H9 (cell line): ENCODE data around the gene ATAD2B. TPM values are rescaled to one million over a fixed set of nuclear protein-coding genes. Genes with fewer than 3 reads are reported as not detected.

Source experiments
- DNase-seq: peaks from one replicate; pipeline ENCODE4 v3.0.0-alpha.2; 2017
- H2AFZ ChIP-seq: one replicate; pipeline ENCODE4 v1.6.1; 2013; ENCODE audit warnings: mild to moderate bottlenecking, low read length, control low read depth, moderate library complexity
- H2AK5ac ChIP-seq: 2 replicates; pipeline ENCODE4 v1.6.1; 2013; ENCODE audit warnings: low read length, control low read depth, mixed read lengths; ENCODE audit not compliant: insufficient read length
- H2BK120ac ChIP-seq: one replicate; pipeline ENCODE4 v1.6.1; 2013; ENCODE audit warnings: low read depth, mild to moderate bottlenecking, low read length, control low read depth, inconsistent platforms; ENCODE audit not compliant: poor library complexity, severe bottlenecking
- H2BK12ac ChIP-seq: 2 replicates; pipeline ENCODE4 v1.6.1; 2013; ENCODE audit warnings: low read length, control low read depth, mixed read lengths, low read depth; ENCODE audit not compliant: insufficient read length
- H2BK15ac ChIP-seq: 2 replicates; pipeline ENCODE4 v1.6.1; 2013; ENCODE audit warnings: low read depth, low read length, control low read depth
- H2BK20ac ChIP-seq: one replicate; pipeline ENCODE4 v1.6.1; 2013; ENCODE audit warnings: low read depth, mild to moderate bottlenecking, low read length, control low read depth, inconsistent platforms; ENCODE audit not compliant: poor library complexity, severe bottlenecking
- H2BK5ac ChIP-seq: 2 replicates; pipeline ENCODE4 v1.6.1; 2013; ENCODE audit warnings: low read length, control low read depth, mixed read lengths; ENCODE audit not compliant: insufficient read length
- H3K14ac ChIP-seq: 2 replicates; pipeline ENCODE4 v1.6.1; 2013; ENCODE audit warnings: low read length, control low read depth; ENCODE audit not compliant: insufficient read depth
- H3K18ac ChIP-seq: 2 replicates; pipeline ENCODE4 v1.6.1; 2013; ENCODE audit warnings: low read depth, mild to moderate bottlenecking, mixed read lengths, low read length, control low read depth; ENCODE audit not compliant: insufficient read length
- H3K23ac ChIP-seq: 2 replicates; pipeline ENCODE4 v1.6.1; 2013; ENCODE audit warnings: low read length, control low read depth, mixed read lengths, low read depth; ENCODE audit not compliant: insufficient read length
- H3K23me2 ChIP-seq: 2 replicates; pipeline ENCODE4 v1.6.1; 2013; ENCODE audit warnings: low read depth, mild to moderate bottlenecking, mixed read lengths, low read length, control low read depth; ENCODE audit not compliant: insufficient read length, poor library complexity, severe bottlenecking
- H3K27ac ChIP-seq: 2 replicates; pipeline ENCODE4 v1.5.1; 2013; ENCODE audit warnings: low read length, control low read depth, mixed read lengths, low read depth; ENCODE audit not compliant: insufficient read length
- H3K27me3 ChIP-seq: 2 replicates; pipeline ENCODE4 v1.6.1; 2013; ENCODE audit warnings: low read length, control low read depth, inconsistent platforms; ENCODE audit not compliant: insufficient read depth
- H3K4ac ChIP-seq: 2 replicates; pipeline ENCODE4 v1.6.1; 2013; ENCODE audit warnings: low read depth, mild to moderate bottlenecking, control low read depth, inconsistent platforms, low read length, moderate library complexity
- H3K4me1 ChIP-seq: 2 replicates; pipeline ENCODE4 v1.6.1; 2013; ENCODE audit warnings: low read length, control low read depth, inconsistent platforms; ENCODE audit not compliant: insufficient read depth
- H3K4me2 ChIP-seq: 2 replicates; pipeline ENCODE4 v1.6.1; 2013; ENCODE audit warnings: low read length, control low read depth, mixed read lengths; ENCODE audit not compliant: insufficient read length, insufficient read depth
- H3K56ac ChIP-seq: 2 replicates; pipeline ENCODE4 v1.6.1; 2013; ENCODE audit warnings: low read depth, mild to moderate bottlenecking, mixed read lengths, low read length, control low read depth; ENCODE audit not compliant: insufficient read length
- H3K79me1 ChIP-seq: 2 replicates; pipeline ENCODE4 v1.6.1; 2013; ENCODE audit warnings: low read depth, mild to moderate bottlenecking, moderate library complexity, low read length, control low read depth, inconsistent platforms; ENCODE audit not compliant: insufficient read depth, poor library complexity, severe bottlenecking
- H3K79me2 ChIP-seq: 2 replicates; pipeline ENCODE4 v1.6.1; 2013; ENCODE audit warnings: low read length, control low read depth, inconsistent platforms; ENCODE audit not compliant: insufficient read depth
- H3K9ac ChIP-seq: 2 replicates; pipeline ENCODE4 v1.6.1; 2013; ENCODE audit warnings: low read length, control low read depth, mixed read lengths; ENCODE audit not compliant: insufficient read length; ENCODE audit errors: extremely low read depth
- H3K9me3 ChIP-seq: one replicate; pipeline ENCODE4 v1.6.1; 2013; ENCODE audit warnings: low read depth, low read length, inconsistent platforms; ENCODE audit not compliant: control insufficient read depth
- H3T11ph ChIP-seq: one replicate; pipeline ENCODE4 v1.6.1; 2013; ENCODE audit warnings: mild to moderate bottlenecking, low read length, control low read depth, inconsistent platforms
- H4K20me1 ChIP-seq: one replicate; pipeline ENCODE4 v1.6.1; 2013; ENCODE audit not compliant: control insufficient read depth, insufficient read length, insufficient read depth
- H4K5ac ChIP-seq: 2 replicates; pipeline ENCODE4 v1.6.1; 2013; ENCODE audit warnings: low read depth, mild to moderate bottlenecking, mixed read lengths, low read length, control low read depth; ENCODE audit not compliant: insufficient read length
- H4K8ac ChIP-seq: replicated peaks from 2 replicates; pipeline ENCODE4 v1.6.1; 2013; ENCODE audit warnings: low read length, control low read depth, mixed read lengths, low read depth; ENCODE audit not compliant: insufficient read length
- H4K91ac ChIP-seq: 2 replicates; pipeline ENCODE4 v1.6.1; 2013; ENCODE audit warnings: low read depth, mild to moderate bottlenecking, moderate library complexity, mixed read lengths, low read length, control low read depth; ENCODE audit not compliant: insufficient read length
- H3K27ac Mint-ChIP-seq, 3 experiments: 2 replicates in 2 of 3; 3 replicates in 1 of 3; pipeline ENCODE4 v1.8.0; 2020 to 2021; ENCODE audit warnings: mixed read lengths in 3 of 3, mild to moderate bottlenecking in 1 of 3, moderate library complexity in 1 of 3
- H3K27me3 Mint-ChIP-seq: 2 replicates; pipeline ENCODE4 v1.8.0; 2021; ENCODE audit warnings: low read depth, mild to moderate bottlenecking, moderate library complexity, mixed read lengths
- H3K36me3 Mint-ChIP-seq, 3 experiments: 2 replicates in 2 of 3; 3 replicates in 1 of 3; pipeline ENCODE4 v1.8.0; 2020 to 2021; ENCODE audit warnings: low read depth in 3 of 3, mixed read lengths in 3 of 3; ENCODE audit not compliant: insufficient read depth in 1 of 3
- H3K4me1 Mint-ChIP-seq, 2 experiments: 2 replicates each; pipeline ENCODE4 v1.8.0; 2020; ENCODE audit warnings: mixed read lengths in 2 of 2
- H3K4me3 Mint-ChIP-seq, 2 experiments: 2 replicates in 1 of 2; 3 replicates in 1 of 2; pipeline ENCODE4 v1.8.0; 2020 to 2021; ENCODE audit warnings: mild to moderate bottlenecking in 2 of 2, mixed read lengths in 2 of 2, moderate library complexity in 1 of 2
- H3K9me3 Mint-ChIP-seq, 2 experiments: 2 replicates in 1 of 2; 3 replicates in 1 of 2; pipeline ENCODE4 v1.8.0; 2020; ENCODE audit warnings: mild to moderate bottlenecking in 2 of 2, mixed read lengths in 2 of 2, moderate library complexity in 1 of 2
- WGBS: extraction: QIAGEN DNeasy Blood & Tissue Kit; methylation state at CpG from one replicate; pipeline ENCODE4 v1.1.7; 2013; ENCODE audit warnings: missing lambda C conversion rate, low lambda C conversion rate, mixed read lengths; ENCODE audit not compliant: insufficient read length; ENCODE audit errors: extremely low coverage; 5-methylcytosine and 5-hydroxymethylcytosine counted together
- total RNA-seq: library from RNA; stranded (reverse); gene quantifications from 2 replicates; pipeline ENCODE4 v1.2.1, GENCODE V29; 2021
- TF ChIP-seq, protein P1 (sequence below): fragments of 200-600 bp; sonication (generic); conservative IDR thresholded peaks from 3 replicates; pipeline ENCODE4 v1.8.0; 2021; ENCODE audit warnings: antibody characterized with exemption, mild to moderate bottlenecking

ATAD2B gene
- total RNA-seq, 1 experiment from 2014 or later, result 21.4 TPM

DNA sequence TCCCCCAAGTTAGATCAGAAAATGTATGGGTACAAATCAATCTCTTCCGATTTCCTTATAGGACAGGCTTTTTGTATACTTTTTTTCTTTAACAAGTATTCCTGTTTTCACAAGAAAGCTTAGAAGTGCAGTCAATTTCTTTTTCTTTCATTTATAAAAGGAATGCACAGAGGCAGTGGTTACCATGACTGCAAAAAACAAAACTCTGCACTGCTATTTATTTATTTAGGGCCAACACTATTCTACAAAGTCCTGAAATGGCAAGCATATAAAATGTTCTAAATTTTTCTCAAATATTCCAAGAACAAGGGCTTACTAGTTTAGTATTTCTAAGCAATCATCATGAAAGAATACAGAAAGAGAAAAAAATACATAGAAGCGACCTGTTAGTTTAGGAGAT lies 22.2 kb downstream of the ATAD2B start:
- no peak overlapping the region for H2BK5ac ChIP-seq
- H2AK5ac ChIP-seq, result no peak overlapping the region
- no peaks in the 10 kb centered on the region for H3K27me3 ChIP-seq
- H3K79me2 ChIP-seq, result peaks cover 2% of the 10 kb centered on the region; the same call in 1 of the 2 replicates
- H3K9me3 ChIP-seq, result no peaks in the 10 kb centered on the region
- no peak overlapping the region for H3K56ac ChIP-seq
- no peak overlapping the region for H3K9ac ChIP-seq
- H3K23ac ChIP-seq, result no peak overlapping the region
- H3K4me1 Mint-ChIP-seq, result peaks cover 9 to 10% of the 10 kb centered on the region in 2 experiments; a peak in 2 of 4 replicates
- no peaks in the 10 kb centered on the region for H3K27me3 Mint-ChIP-seq
- no peak overlapping the region for H3K4me3 Mint-ChIP-seq
- no peak overlapping the region for H2BK15ac ChIP-seq
- H3K4me1 ChIP-seq, result no peaks in the 10 kb centered on the region
- H2AFZ ChIP-seq, result no peak overlapping the region
- TF ChIP-seq, protein P1, sequence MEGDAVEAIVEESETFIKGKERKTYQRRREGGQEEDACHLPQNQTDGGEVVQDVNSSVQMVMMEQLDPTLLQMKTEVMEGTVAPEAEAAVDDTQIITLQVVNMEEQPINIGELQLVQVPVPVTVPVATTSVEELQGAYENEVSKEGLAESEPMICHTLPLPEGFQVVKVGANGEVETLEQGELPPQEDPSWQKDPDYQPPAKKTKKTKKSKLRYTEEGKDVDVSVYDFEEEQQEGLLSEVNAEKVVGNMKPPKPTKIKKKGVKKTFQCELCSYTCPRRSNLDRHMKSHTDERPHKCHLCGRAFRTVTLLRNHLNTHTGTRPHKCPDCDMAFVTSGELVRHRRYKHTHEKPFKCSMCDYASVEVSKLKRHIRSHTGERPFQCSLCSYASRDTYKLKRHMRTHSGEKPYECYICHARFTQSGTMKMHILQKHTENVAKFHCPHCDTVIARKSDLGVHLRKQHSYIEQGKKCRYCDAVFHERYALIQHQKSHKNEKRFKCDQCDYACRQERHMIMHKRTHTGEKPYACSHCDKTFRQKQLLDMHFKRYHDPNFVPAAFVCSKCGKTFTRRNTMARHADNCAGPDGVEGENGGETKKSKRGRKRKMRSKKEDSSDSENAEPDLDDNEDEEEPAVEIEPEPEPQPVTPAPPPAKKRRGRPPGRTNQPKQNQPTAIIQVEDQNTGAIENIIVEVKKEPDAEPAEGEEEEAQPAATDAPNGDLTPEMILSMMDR, result no peak
- peaks cover 0 to 4% (median 0%) of the 10 kb centered on the region in 3 experiments; a peak in 2 of 7 replicates for H3K36me3 Mint-ChIP-seq
- no peak overlapping the region for H3K27ac Mint-ChIP-seq
- no peak overlapping the region for H3K18ac ChIP-seq
- no peak overlapping the region for H2BK12ac ChIP-seq
- no peak overlapping the region for H4K8ac ChIP-seq
- no peak overlapping the region for H3K27ac ChIP-seq
- DNase-seq, result no peak
- no peak overlapping the region for H3T11ph ChIP-seq
- H4K20me1 ChIP-seq, result no peaks in the 10 kb centered on the region
- H3K14ac ChIP-seq, result no peak overlapping the region
- no peak overlapping the region for H3K4ac ChIP-seq
- WGBS, result no CpG with 5 or more reads among the region's 2 CpGs
- H2BK20ac ChIP-seq, result no peak overlapping the region
- H3K23me2 ChIP-seq, result no peaks in the 10 kb centered on the region
- H3K9me3 Mint-ChIP-seq, result peaks cover 0 to 2% of the 10 kb centered on the region in 2 experiments; a peak in 2 of 5 replicates
- H2BK120ac ChIP-seq, result no peak overlapping the region
- H4K5ac ChIP-seq, result no peak overlapping the region
- H3K4me2 ChIP-seq, result no peak overlapping the region
- no peak overlapping the region for H4K91ac ChIP-seq
- no peaks in the 10 kb centered on the region for H3K79me1 ChIP-seq
